GM12891 (cell line): Measurements from ENCODE around the gene DLG5.

Experiments used
- PAX5 ChIP-seq: IDR thresholded peaks from 2 replicates; pipeline ENCODE4 v1.6.1; 2011; ENCODE audit warnings: low read length, moderate library complexity, mild to moderate bottlenecking; ENCODE audit not compliant: insufficient read depth, severe bottlenecking
- POLR2A ChIP-seq: IDR thresholded peaks from 2 replicates; pipeline ENCODE4 v1.6.1; 2011; ENCODE audit warnings: low read depth, low read length, control low read depth
- POLR2AphosphoS5 ChIP-seq: IDR thresholded peaks from 2 replicates; pipeline ENCODE4 v1.6.1; 2011; ENCODE audit warnings: low read depth, low read length, control low read depth
- TAF1 ChIP-seq: IDR thresholded peaks from 2 replicates; pipeline ENCODE4 v1.6.1; 2011; ENCODE audit warnings: low read depth, low read length, control low read depth

DNA sequence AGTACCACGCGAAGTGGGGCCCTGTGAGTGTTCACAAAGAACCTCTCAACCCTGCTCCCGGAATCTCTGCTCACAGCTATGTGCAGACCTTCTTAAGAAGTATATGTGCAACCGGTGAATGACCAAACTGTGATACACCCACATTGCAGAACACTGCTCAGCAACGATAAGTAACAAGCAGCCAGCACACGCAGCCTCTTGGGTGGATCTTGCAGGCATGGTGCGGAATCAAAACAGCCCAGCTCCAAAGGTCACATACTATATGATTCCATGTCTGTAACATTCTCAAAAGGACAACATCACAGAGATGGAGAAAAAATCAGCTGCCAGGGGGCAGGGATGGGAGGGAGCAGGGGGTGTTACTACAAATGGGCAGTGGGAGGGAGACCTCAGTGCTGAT lies 101.6 kb downstream of the DLG5 start:
- no peak for TF ChIP-seq POLR2A
- TF ChIP-seq TAF1: no peak
- TF ChIP-seq PAX5: no peak
- TF ChIP-seq POLR2AphosphoS5: no peak
